Measurements from ENCODE around the gene HSPB6.

HSPB6 gene

DNA sequence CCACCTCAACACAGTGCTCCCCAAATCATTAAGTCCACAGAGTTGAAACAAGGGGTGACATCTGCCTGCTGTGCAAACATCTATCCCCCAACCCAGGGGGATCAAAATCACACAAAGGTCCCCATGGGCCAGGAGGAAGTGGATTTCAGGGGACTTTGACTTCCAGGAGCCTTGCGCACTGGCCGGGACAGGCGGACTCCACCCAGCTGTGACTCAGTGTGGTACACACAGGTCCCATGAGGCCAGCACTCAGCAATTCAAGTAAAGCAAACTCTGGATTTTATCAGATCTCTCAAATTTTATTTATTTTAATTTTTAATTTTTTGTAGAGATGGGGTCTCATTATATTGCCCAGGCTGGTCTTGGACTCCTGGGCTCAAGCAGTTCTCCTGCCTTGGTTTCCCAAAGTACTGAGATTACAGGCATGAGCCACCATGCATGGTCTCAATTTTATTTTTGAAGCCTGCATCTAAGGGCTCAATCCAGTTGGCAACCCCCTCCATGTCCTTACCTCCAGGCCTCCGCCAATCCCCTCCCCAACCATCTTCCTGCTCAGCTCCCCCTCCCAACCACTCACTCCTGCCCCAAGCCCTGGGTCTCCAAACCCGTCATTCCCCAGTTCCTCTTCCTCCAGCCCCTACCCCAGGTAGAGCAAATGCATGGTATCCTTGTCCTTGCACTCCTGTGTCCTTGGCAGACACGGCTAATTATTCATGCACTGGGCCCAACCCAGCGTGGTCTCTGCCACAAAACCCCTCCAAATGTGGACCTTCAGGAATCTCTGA, 36.7 kb upstream of the HSPB6 start:
- H3K4me1 ChIP-seq (ENCODE audit: insufficient read depth, insufficient read length): peaks cover 19% of the 10 kb centered on the region
- H3K4me3 ChIP-seq (ENCODE audit: insufficient read length, low read depth): no peak overlapping the region
- TF ChIP-seq YY1 (IDR thresholded peaks at IDR 0.05; ENCODE audit: insufficient read depth, insufficient read length) (no peak), ZNF274 (IDR thresholded peaks at IDR 0.05; ENCODE audit: low read depth, low read length) (no peak), SUZ12 (IDR thresholded peaks at IDR 0.05; ENCODE audit: extremely low read depth, insufficient read depth, insufficient read length) (no peak)
- H3K9me3 ChIP-seq (ENCODE audit: insufficient read depth, low read length): no peaks in the 10 kb centered on the region
- H3K36me3 ChIP-seq (ENCODE audit: insufficient read depth, insufficient read length, low read length): no peaks in the 10 kb centered on the region
- H3K9ac ChIP-seq (ENCODE audit: insufficient read length, low read depth): no peak overlapping the region
- no peaks in the 10 kb centered on the region for H3K27me3 ChIP-seq (ENCODE audit: insufficient read depth, insufficient read length)
- DNase-seq (ENCODE audit: low read depth, low spot score): no peak

DNA sequence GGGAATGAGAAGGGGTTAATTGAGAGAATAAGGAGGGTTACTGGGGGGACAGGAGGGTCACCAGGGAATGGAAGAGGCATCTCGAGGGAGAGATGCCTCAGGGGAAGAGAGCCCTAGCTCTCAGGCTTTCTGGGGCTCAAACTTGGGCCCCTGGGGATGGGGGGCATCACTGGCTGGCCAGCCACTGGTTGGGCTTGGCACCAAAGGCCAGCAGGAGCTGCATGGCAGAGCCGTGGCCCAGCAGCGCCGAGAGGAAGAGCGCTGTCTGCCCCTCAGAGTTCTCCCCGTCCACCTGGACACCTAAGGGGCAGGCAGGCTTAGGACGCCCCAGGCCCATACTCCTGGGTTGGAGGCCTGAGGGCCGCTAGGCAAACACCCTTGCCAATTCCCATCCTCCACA, 36.1 kb upstream of the HSPB6 start:
- Histone ChIP-seq H3K4me3 (ENCODE audit: insufficient read length, low read depth) (no peak overlapping the region), H3K36me3 (ENCODE audit: insufficient read depth, insufficient read length, low read length) (no peaks in the 10 kb centered on the region), H3K27me3 (ENCODE audit: insufficient read depth, insufficient read length) (no peaks in the 10 kb centered on the region), H3K4me1 (ENCODE audit: insufficient read depth, insufficient read length) (peaks cover 19% of the 10 kb centered on the region), H3K9ac (ENCODE audit: insufficient read length, low read depth) (no peak overlapping the region), H3K9me3 (ENCODE audit: insufficient read depth, low read length) (no peaks in the 10 kb centered on the region)
- no peak for DNase-seq (ENCODE audit: low read depth, low spot score)
- TF ChIP-seq SUZ12 (IDR thresholded peaks at IDR 0.05; ENCODE audit: extremely low read depth, insufficient read depth, insufficient read length) (no peak), ZNF274 (IDR thresholded peaks at IDR 0.05; ENCODE audit: low read depth, low read length) (no peak), YY1 (IDR thresholded peaks at IDR 0.05; ENCODE audit: insufficient read depth, insufficient read length) (no peak)

DNA sequence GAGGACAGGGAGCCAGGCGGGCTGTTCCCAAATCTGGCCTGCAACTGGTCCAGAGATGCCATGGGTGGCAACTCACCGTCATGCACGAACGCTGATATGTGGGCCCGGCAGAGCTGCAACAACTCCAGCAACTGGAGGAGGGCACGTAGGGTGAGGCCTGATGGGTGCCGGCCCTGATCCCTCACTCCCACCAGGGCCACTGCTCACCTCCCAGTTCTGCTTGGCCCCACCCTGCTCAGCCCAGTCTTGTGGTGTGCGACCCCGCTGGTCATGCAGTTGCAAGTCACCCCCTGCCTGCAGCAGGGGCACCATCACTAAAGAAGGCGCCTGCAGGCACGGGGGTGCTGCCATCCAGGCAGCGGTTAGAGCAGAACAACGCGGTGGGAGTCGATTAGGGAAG, 35.5 kb upstream of the HSPB6 start:
- TF ChIP-seq ZNF274 (IDR thresholded peaks at IDR 0.05; ENCODE audit: low read depth, low read length) (no peak), SUZ12 (IDR thresholded peaks at IDR 0.05; ENCODE audit: extremely low read depth, insufficient read depth, insufficient read length) (no peak), YY1 (IDR thresholded peaks at IDR 0.05; ENCODE audit: insufficient read depth, insufficient read length) (no peak)
- no peaks in the 10 kb centered on the region for H3K9me3 ChIP-seq (ENCODE audit: insufficient read depth, low read length)
- DNase-seq (ENCODE audit: low read depth, low spot score): no peak
- no peak overlapping the region for H3K9ac ChIP-seq (ENCODE audit: insufficient read length, low read depth)
- no peak overlapping the region for H3K4me3 ChIP-seq (ENCODE audit: insufficient read length, low read depth)
- H3K36me3 ChIP-seq (ENCODE audit: insufficient read depth, insufficient read length, low read length): no peaks in the 10 kb centered on the region
- no peaks in the 10 kb centered on the region for H3K27me3 ChIP-seq (ENCODE audit: insufficient read depth, insufficient read length)
- H3K4me1 ChIP-seq (ENCODE audit: insufficient read depth, insufficient read length): peaks cover 16% of the 10 kb centered on the region

DNA sequence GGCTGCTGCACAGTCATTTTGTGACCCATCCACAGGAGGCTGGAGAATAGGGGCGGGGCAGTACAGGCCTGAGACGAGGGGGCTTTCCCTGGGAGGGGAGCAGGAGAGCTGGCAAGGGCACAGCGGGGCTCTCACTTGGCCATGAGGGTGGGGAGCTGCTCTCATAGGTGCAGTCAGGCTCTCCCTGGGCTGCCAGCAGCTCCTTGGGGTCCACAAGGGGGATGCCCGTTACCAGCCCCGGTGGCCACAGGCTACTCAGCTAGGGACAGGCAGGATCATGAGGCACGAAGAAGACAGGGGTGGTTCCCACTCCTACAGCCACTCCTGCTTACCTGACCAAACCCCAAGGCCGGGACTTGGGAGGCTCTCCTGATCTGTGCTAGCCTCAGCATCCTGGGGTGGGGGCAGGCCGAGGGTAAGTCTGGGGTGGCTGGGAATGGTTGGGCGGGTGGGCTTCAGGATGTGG, 35.0 kb upstream of the HSPB6 start:
- DNase-seq (ENCODE audit: low read depth, low spot score): no peak
- no peak overlapping the region for H3K4me3 ChIP-seq (ENCODE audit: insufficient read length, low read depth)
- no peak for TF ChIP-seq SUZ12 (IDR thresholded peaks at IDR 0.05; ENCODE audit: extremely low read depth, insufficient read depth, insufficient read length)
- no peak for TF ChIP-seq YY1 (IDR thresholded peaks at IDR 0.05; ENCODE audit: insufficient read depth, insufficient read length)
- no peak for TF ChIP-seq ZNF274 (IDR thresholded peaks at IDR 0.05; ENCODE audit: low read depth, low read length)
- H3K36me3 ChIP-seq (ENCODE audit: insufficient read depth, insufficient read length, low read length): no peaks in the 10 kb centered on the region
- no peaks in the 10 kb centered on the region for H3K27me3 ChIP-seq (ENCODE audit: insufficient read depth, insufficient read length)
- no peak overlapping the region for H3K9ac ChIP-seq (ENCODE audit: insufficient read length, low read depth)
- H3K9me3 ChIP-seq (ENCODE audit: insufficient read depth, low read length): no peaks in the 10 kb centered on the region
- H3K4me1 ChIP-seq (ENCODE audit: insufficient read depth, insufficient read length): peaks cover 17% of the 10 kb centered on the region

DNA sequence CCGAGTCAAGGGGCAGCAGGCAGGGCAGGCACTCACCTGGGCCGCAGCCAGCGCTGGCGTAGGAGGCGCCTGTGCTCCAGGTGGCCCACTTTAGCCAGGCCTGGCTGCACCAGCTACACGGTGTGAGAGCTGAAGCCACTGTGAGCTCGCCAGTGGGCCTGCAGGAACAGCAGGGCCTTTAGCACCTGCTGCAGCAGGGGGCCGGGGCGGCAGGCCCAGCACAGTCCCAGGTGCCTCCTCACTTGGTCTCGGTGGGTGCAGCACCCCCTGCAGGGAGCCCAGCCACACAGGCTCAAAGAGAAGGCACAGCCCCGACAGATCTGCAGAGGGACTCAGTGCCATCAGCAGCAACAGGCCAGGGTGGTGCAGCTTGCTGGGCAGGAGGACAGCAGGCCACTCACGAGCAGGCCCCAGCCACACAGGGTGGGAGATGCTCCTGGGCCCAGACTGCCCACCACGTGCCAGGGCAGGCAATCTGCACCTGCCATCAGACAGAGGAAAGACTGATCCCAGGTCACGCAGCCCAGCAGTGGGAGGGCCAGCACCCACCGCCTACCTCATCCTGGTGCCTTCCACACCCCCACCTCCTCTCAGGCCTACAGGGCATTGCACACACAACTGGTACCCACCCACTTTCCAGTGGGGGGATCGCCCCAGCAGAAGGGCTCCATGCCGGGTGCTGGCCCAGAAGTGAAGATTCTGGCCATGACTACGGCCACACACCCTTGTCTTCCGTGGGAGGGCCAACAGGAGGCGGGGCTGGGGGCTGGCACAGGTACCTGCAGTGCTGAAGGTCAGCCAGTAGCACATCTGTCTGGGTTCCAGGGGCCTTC, 34.4 kb upstream of the HSPB6 start:
- Histone ChIP-seq H3K9ac (ENCODE audit: insufficient read length, low read depth) (no peak overlapping the region), H3K4me1 (ENCODE audit: insufficient read depth, insufficient read length) (peaks cover 19% of the 10 kb centered on the region), H3K36me3 (ENCODE audit: insufficient read depth, insufficient read length, low read length) (no peaks in the 10 kb centered on the region), H3K27me3 (ENCODE audit: insufficient read depth, insufficient read length) (no peaks in the 10 kb centered on the region), H3K4me3 (ENCODE audit: insufficient read length, low read depth) (no peak overlapping the region), H3K9me3 (ENCODE audit: insufficient read depth, low read length) (no peaks in the 10 kb centered on the region)
- no peak for TF ChIP-seq ZNF274 (IDR thresholded peaks at IDR 0.05; ENCODE audit: low read depth, low read length)
- no peak for TF ChIP-seq SUZ12 (IDR thresholded peaks at IDR 0.05; ENCODE audit: extremely low read depth, insufficient read depth, insufficient read length)
- no peak for TF ChIP-seq YY1 (IDR thresholded peaks at IDR 0.05; ENCODE audit: insufficient read depth, insufficient read length)
- DNase-seq (ENCODE audit: low read depth, low spot score): no peak

DNA sequence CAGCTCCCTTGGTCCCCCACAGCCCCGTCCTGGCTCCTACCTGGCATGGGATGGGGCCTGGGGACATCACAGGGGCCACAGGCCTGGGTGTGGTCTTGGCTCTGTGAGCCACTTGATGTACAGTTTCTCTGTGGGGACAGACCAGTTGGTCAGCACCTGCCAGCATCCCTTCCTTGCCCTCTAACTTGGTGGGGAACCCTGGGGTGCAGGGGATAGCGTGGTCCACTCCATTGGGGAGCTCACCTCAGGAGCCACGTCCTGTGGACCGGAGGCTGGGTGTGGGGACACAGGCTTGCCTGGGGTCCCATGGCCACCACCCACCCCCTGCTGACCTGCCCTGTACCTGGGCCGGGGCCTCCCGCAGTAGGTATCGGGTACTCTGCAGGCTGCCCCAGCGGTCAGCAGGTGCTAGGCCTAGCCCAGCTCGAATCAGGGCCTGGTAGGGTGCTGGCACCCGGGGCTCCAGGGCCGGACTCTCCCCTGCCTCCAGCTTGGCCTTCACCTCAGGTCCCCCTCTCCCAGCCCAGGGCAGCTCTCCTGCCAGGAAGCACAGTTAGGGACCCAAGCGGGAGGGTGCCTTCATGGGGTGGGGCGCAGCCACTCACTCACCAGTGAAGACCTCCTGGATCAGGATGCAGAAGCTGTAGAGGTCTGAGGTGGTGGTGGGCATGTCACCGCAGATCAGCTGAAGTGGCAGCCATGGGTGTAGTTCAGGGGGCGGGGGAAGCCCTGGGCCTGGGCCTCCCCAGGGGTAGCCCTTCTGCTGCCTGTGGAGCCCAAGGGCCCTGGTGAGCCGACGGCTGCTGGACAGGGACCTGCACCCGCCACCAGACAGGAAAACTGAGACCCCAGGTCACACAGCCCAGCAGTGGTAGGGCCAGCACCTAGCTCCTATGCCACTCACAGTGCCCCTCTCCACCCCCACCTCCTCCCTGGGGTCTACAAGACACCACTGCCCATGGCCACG, 33.4 kb upstream of the HSPB6 start:
- no peak overlapping the region for H3K4me3 ChIP-seq (ENCODE audit: insufficient read length, low read depth)
- no peaks in the 10 kb centered on the region for H3K36me3 ChIP-seq (ENCODE audit: insufficient read depth, insufficient read length, low read length)
- no peak for DNase-seq (ENCODE audit: low read depth, low spot score)
- H3K9ac ChIP-seq (ENCODE audit: insufficient read length, low read depth): no peak overlapping the region
- no peak for TF ChIP-seq YY1 (IDR thresholded peaks at IDR 0.05; ENCODE audit: insufficient read depth, insufficient read length)
- TF ChIP-seq SUZ12 (IDR thresholded peaks at IDR 0.05; ENCODE audit: extremely low read depth, insufficient read depth, insufficient read length): no peak
- H3K4me1 ChIP-seq (ENCODE audit: insufficient read depth, insufficient read length): peaks cover 20% of the 10 kb centered on the region
- no peaks in the 10 kb centered on the region for H3K9me3 ChIP-seq (ENCODE audit: insufficient read depth, low read length)
- H3K27me3 ChIP-seq (ENCODE audit: insufficient read depth, insufficient read length): no peaks in the 10 kb centered on the region
